Limb (tissue), 2 donors: Measurements from ENCODE around the gene RXYLT1.
A peak's percentile ranks its signal among the peaks of the same experiment; 100 is the strongest.

ENCODE experiments used
- DNase-seq, 2 donors: peaks; one replicate each; pipeline ENCODE4 v3.0.0-alpha.2; 2016; ENCODE audit errors: extremely low spot score in 2 of 2

RXYLT1 gene

GRCh38 chr12:63843254-63843720 is 63.6 kb downstream of the RXYLT1 start:
- DNase-seq: no peak

- DNase-seq: peak; percentile 90 to 94
Measured at GRCh38 chr12:63843721-63844390, 64.1 kb downstream of the RXYLT1 start.

- DNase-seq: peak; percentile 74 to 81
Measured at GRCh38 chr12:63844391-63845341, 65.0 kb downstream of the RXYLT1 start, which contains the start of gene SRGAP1. SRGAP1 (plus strand) TSS chr12:63844700; CDS start chr12:63844817, 117 bp downstream.

GRCh38 chr12:63845726-63846125 is 66.0 kb downstream of the RXYLT1 start:
- no peak for DNase-seq

- DNase-seq: no peak
Measured at GRCh38 chr12:63846238-63846967, 66.7 kb downstream of the RXYLT1 start.

GRCh38 chr12:63848450-63848849 is 68.7 kb downstream of the RXYLT1 start:
- DNase-seq: no peak

- DNase-seq: peak in 1 of 2 donors; percentile 48
Measured at GRCh38 chr12:63849106-63849620, 69.5 kb downstream of the RXYLT1 start.

GRCh38 chr12:63849641-63850040 is 69.9 kb downstream of the RXYLT1 start:
- no peak for DNase-seq

GRCh38 chr12:63853978-63854377 is 74.3 kb downstream of the RXYLT1 start:
- DNase-seq: no peak

- DNase-seq: no peak
Measured at GRCh38 chr12:63855299-63855698, 75.6 kb downstream of the RXYLT1 start.

GRCh38 chr12:63857771-63858670 is 78.3 kb downstream of the RXYLT1 start:
- DNase-seq: no peak
